Adipocyte (in vitro differentiated cells): ENCODE results near the gene ISCU.
"Not testable (repeated sequence)": the region's sequence is repeated elsewhere in the genome, so short reads cannot be mapped to it uniquely, and the experiment has no call there.

Experiments used
- DNase-seq: peaks from one replicate; pipeline ENCODE4 v3.0.0-alpha.2; 2015; ENCODE audit warnings: low read depth
- H3K27me3 ChIP-seq: replicated peaks from 2 replicates; pipeline ENCODE4 v1.7.0; 2013; ENCODE audit warnings: mild to moderate bottlenecking, low read length, moderate library complexity; ENCODE audit not compliant: control insufficient read depth, insufficient read depth
- H3K36me3 ChIP-seq: 2 replicates; pipeline ENCODE4 v1.7.0; 2013; ENCODE audit warnings: low read length, mild to moderate bottlenecking, moderate library complexity; ENCODE audit not compliant: control insufficient read depth, insufficient read depth, severe bottlenecking
- H3K4me1 ChIP-seq: 2 replicates; pipeline ENCODE4 v1.7.0; 2013; ENCODE audit warnings: mild to moderate bottlenecking, low read length, moderate library complexity; ENCODE audit not compliant: control insufficient read depth, insufficient read depth
- H3K4me3 ChIP-seq: 2 replicates; pipeline ENCODE4 v1.7.0; 2013; ENCODE audit warnings: mild to moderate bottlenecking, low read length, moderate library complexity
- H3K9ac ChIP-seq: 2 replicates; pipeline ENCODE4 v1.7.0; 2013; ENCODE audit warnings: mild to moderate bottlenecking, low read length, moderate library complexity
- H3K9me3 ChIP-seq: 2 replicates; pipeline ENCODE4 v1.7.0; 2013; ENCODE audit warnings: mild to moderate bottlenecking, low read length, moderate library complexity; ENCODE audit not compliant: control insufficient read depth

Gene ISCU

DNA sequence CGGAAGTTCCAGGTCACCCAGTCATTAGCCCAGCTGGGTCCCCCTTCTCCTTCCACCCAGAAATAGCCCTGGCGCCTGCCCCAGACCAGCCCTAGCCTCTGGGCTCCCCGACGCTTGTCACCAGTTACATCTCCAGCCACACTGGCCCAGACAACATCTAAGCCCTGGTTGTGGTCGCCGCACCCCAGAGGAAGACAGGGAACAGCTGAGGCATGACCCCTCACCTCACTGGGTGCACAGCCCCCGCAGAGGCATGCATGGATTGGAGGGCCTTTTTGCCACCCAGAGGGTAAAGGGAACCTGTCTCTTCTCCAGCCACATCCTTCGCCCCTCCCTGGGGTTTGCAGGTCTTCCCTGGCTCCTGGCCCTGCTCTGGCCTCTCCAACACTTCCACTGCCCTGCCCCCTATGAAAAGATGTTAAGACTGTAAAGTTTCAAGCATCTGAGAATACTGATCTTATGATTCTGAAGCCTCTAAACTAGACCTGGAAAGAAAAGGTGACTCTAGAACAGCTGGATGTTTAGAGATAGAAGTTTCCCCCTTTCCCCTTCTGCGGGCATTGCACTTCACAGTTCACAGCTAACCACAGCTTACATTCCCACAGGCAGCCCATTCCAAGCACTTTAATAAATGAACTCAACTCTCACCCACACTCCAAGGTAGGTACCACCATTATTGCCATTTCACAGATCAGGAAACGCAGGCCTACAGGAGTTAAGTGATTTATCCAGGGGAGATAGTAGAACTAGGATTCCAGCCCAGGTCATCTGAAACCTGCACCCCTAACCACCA lies 20.8 kb downstream of the ISCU start:
- H3K4me1 ChIP-seq, result peaks cover 50% of the 10 kb centered on the region
- H3K27me3 ChIP-seq, result no peaks in the 10 kb centered on the region
- no peak overlapping the region for H3K4me3 ChIP-seq
- H3K9me3 ChIP-seq, result no peaks in the 10 kb centered on the region
- no peaks in the 10 kb centered on the region for H3K36me3 ChIP-seq
- DNase-seq, result no peak
- H3K9ac ChIP-seq, result peak overlapping the region; percentile 61

GRCh38 chr12:108583991-108584390 lies 21.6 kb downstream of the ISCU start:
- no peak for DNase-seq
- Histone ChIP-seq H3K4me1 (peaks cover 56% of the 10 kb centered on the region), H3K27me3 (no peaks in the 10 kb centered on the region), H3K9me3 (no peaks in the 10 kb centered on the region), H3K4me3 (no peak overlapping the region), H3K9ac (peak overlapping the region; percentile 61), H3K36me3 (no peaks in the 10 kb centered on the region)

DNA sequence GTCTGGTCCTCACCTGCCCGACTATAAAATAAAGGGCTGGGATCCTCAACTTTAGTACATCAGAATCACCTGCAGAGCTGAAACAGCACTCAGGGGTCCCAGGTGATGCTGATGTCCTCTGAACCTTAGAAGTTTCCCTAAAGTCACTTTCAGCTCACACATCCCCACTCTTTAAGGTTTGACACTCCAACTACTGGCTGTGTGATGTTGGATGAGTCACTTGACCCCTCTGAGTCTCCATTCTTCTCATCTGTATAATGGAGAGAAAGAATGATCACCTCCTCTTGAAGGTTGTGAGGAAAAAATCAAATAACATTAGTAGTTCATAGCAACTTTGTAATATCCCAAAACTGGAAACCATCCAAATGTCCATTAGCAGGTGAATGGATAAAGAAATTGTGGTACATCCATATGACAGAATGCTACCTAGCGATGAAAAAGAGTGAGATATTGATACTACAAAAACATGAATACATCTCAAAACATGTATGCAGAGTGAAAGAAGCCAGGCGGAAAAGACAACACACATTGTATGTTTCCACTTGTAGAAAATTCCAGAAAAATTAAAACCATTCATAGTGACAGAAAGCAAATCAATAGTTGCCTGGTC lies 22.2 kb downstream of the ISCU start:
- no peaks in the 10 kb centered on the region for H3K9me3 ChIP-seq
- peak overlapping the region; percentile 61 for H3K9ac ChIP-seq
- H3K27me3 ChIP-seq, result no peaks in the 10 kb centered on the region
- DNase-seq, result no peak
- H3K36me3 ChIP-seq, result no peaks in the 10 kb centered on the region
- no peak overlapping the region for H3K4me3 ChIP-seq
- H3K4me1 ChIP-seq, result peaks cover 56% of the 10 kb centered on the region

DNA sequence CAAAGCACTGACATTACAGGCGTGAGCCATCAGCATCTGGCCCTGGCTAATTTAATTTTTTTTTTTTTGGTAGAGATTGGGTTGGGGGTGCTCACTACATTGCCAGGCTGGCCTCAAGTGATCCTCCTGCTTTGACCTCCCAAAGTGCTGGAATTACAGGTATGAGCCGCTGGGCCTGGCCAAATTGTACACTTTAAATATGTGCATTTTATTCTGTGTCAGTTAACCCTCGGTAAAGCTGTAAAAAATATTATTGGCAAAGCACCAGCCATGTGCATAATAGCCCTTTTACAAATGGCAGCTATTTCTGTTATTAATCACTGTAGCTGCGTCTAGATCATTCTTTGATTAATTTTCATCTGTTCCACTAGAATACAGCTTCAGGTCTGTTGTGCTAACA lies 23.5 kb downstream of the ISCU start:
- DNase-seq, result no peak
- H3K9me3 ChIP-seq, result no peaks in the 10 kb centered on the region
- peaks cover 56% of the 10 kb centered on the region for H3K4me1 ChIP-seq
- no peak overlapping the region for H3K9ac ChIP-seq
- no peaks in the 10 kb centered on the region for H3K27me3 ChIP-seq
- H3K36me3 ChIP-seq, result no peaks in the 10 kb centered on the region
- no peak overlapping the region for H3K4me3 ChIP-seq

DNA sequence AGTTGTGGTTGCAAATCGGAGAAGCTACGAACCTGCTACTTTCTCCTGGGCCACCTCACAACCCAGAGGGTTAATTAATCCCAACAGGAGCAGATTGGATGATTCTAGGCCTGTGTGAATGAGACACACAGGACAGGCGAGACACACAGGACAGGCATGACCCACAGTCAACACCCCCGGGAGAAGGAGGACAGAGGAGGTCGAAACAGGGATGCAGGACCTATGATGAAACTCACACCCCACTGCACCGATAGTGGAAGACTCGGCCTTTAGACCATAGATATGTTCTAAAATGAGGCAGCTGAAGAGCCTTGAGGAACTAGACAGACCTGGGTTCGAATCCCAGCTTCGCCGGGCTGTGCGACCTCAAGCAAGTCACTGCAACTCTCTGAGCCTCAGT lies 23.9 kb downstream of the ISCU start:
- H3K27me3 ChIP-seq, result no peaks in the 10 kb centered on the region

GRCh38 chr12:108587826-108588225 lies 25.4 kb downstream of the ISCU start:
- Histone ChIP-seq H3K27me3 (no peaks in the 10 kb centered on the region), H3K9me3 (no peaks in the 10 kb centered on the region), H3K9ac (peak overlapping the region; percentile 75), H3K36me3 (peaks cover 20% of the 10 kb centered on the region), H3K4me3 (no peak overlapping the region), H3K4me1 (peaks cover 47% of the 10 kb centered on the region)
- no peak for DNase-seq

More for the DNA sequence above, 23.9 kb downstream of the ISCU start:
- Histone ChIP-seq H3K9me3 (no peaks in the 10 kb centered on the region), H3K4me3 (no peak overlapping the region), H3K4me1 (peaks cover 55% of the 10 kb centered on the region), H3K9ac (no peak overlapping the region), H3K36me3 (peaks cover 4% of the 10 kb centered on the region)
- no peak for DNase-seq

- Histone ChIP-seq H3K4me3 (no peak overlapping the region), H3K27me3 (no peaks in the 10 kb centered on the region), H3K9ac (peak overlapping the region; percentile 75), H3K9me3 (no peaks in the 10 kb centered on the region), H3K4me1 (peaks cover 45% of the 10 kb centered on the region), H3K36me3 (peaks cover 34% of the 10 kb centered on the region)
- DNase-seq, result peak; percentile 74
Observed at GRCh38 chr12:108589028-108589839, 26.8 kb downstream of the ISCU start.

DNA sequence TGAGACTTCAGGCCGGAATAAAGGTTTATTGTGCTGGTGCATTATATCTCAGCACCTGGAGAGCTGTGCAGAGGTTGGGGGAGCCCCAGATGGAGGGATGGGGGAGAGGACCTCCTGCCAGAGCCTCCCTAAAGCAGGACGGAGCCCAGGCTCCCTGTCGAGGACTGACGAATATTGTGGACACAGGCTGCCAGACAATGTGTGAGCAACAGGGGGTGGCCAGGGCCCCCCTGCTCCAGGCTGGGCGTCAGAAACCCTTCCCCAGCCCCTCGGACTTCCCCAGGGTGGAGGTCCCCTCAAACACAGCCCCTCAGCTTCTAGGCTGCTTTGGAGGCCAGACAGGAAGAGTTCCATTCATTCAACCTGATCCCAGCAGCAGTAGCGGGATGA lies 27.4 kb downstream of the ISCU start:
- no peaks in the 10 kb centered on the region for H3K9me3 ChIP-seq
- H3K27me3 ChIP-seq, result no peaks in the 10 kb centered on the region
- H3K4me3 ChIP-seq, result no peak overlapping the region
- H3K4me1 ChIP-seq, result peaks cover 44% of the 10 kb centered on the region
- DNase-seq, result no peak
- peak overlapping the region; percentile 75 for H3K9ac ChIP-seq
- H3K36me3 ChIP-seq, result peaks cover 36% of the 10 kb centered on the region

DNA sequence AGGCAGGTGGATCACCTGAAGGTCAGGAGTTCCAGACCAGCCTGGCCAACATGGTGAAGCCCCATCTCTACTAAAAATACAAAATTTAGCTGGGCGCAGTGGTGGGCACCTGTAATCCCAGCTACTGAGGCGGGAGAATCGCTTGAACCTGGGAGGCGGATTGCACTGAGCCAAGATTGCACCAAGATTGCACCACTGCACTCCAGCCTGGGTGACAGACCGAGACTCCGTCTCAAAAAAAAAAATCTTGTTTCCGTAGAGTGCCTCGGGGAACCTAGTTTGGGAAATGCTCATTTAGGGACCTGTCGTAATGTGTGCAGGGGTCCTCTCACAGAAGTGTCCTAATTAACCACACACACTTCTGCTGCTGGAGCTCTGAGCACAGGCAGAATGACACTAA lies 28.1 kb downstream of the ISCU start:
- Histone ChIP-seq H3K36me3 (peaks cover 36% of the 10 kb centered on the region), H3K9ac (peak overlapping the region; percentile 75), H3K4me1 (peaks cover 44% of the 10 kb centered on the region)
- not testable (repeated sequence) for H3K4me3 ChIP-seq, DNase-seq, H3K9me3 ChIP-seq, H3K27me3 ChIP-seq

DNA sequence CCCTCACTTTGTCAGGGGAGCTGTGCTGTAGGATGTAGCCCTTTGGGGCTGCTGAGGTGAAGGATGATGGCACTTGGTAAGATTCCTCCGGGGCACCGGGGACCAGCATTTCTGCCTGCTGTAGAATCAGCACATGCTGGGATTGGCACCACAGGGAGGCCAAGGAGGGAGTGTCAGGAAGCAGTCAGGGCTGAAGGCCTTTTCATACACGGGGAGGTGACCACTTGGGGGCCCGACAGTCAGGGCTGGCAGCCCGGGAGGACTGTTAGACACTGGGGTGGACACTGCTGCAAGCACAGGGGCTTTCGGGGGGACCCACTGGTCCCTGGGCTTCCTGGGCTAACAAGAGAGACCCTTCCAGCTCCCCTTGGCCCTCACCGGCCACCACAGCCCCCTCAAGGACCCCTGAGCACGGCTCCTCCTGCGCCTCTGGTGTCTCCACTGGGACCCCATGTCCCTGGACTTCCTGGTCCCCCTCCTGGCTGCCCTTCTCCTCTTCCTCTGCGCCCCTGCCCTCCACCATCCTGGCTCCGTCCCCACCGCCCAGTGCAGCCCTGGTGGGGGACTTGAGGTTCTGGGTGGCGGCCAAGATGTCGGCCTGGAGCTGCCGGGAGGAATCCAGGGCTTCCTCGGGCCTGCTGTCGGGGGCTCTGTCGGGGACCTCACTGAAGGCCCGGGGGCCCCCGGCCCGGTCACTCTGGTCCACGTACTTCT lies 29.0 kb downstream of the ISCU start:
- no peaks in the 10 kb centered on the region for H3K9me3 ChIP-seq
- H3K4me1 ChIP-seq, result peaks cover 49% of the 10 kb centered on the region
- no peaks in the 10 kb centered on the region for H3K27me3 ChIP-seq
- peak overlapping the region; percentile 75 for H3K9ac ChIP-seq
- H3K36me3 ChIP-seq, result peaks cover 36% of the 10 kb centered on the region
- DNase-seq, result no peak
- H3K4me3 ChIP-seq, result no peak overlapping the region
